Measurements from ENCODE around the gene GRHL1. TPM values are rescaled to one million over a fixed set of nuclear protein-coding genes. Genes with fewer than 3 reads are reported as not detected.

GRHL1 gene
- polyA plus RNA-seq, 1 of the 3 experiments (the other 2 are of a cell fraction), result 1.0 TPM

GRCh38 chr2:9907402-9907801 lies 44.1 kb upstream of the GRHL1 start:
- Histone ChIP-seq H3K27me3 (ENCODE audit: insufficient read depth) (no peaks in the 10 kb centered on the region), H3K27ac (ENCODE audit: low read depth in 2 of 2, low read length in 1 of 2) (no peak overlapping the region), H3K4me3 (ENCODE audit: low read depth in 2 of 2, low read length in 1 of 2) (no peak overlapping the region), H3K9ac (no peak overlapping the region), H2AFZ (ENCODE audit: low read depth) (no peak overlapping the region), H3K4me1 (ENCODE audit: control insufficient read depth in 1 of 2, insufficient read depth in 2 of 2, low read depth in 1 of 2, low read length in 1 of 2) (no peaks in the 10 kb centered on the region; a peak in 1 of 4 replicates), H3K9me2 (no peaks in the 10 kb centered on the region), H3K4me2 (no peak overlapping the region), H4K20me1 (ENCODE audit: insufficient read depth) (no peaks in the 10 kb centered on the region), H3F3A (replicated peaks; ENCODE audit: insufficient read depth) (peaks cover 3% of the 10 kb centered on the region), H3K79me2 (ENCODE audit: insufficient read depth) (no peaks in the 10 kb centered on the region), H3K36me3 (replicated peaks in 1 of 2; ENCODE audit: control insufficient read depth in 1 of 2, insufficient read depth in 2 of 2, low read length in 1 of 2) (peaks cover 14 to 36% of the 10 kb centered on the region in 2 experiments), H3K9me3 (no peaks in the 10 kb centered on the region)
- TF ChIP-seq CHD2 (IDR thresholded peaks at IDR 0.05; ENCODE audit: low read length, partially characterized antibody) (no peak), TEAD4 (IDR thresholded peaks at IDR 0.05; ENCODE audit: borderline replicate concordance, insufficient read depth) (no peak), RCOR1 (IDR thresholded peaks at IDR 0.05; ENCODE audit: low read length) (no peak)
- ChIA-PET POLR2A (no interaction called here), CTCF (interaction anchor here (1.0 to 1.4 kb wide), 4 partner anchors 12 to 94 kb away, joined by 3 to 4 read pairs (median 4); no protein-coding TSS in a partner anchor)
- 98% methylated on average over 7 of the region's 7 CpGs for WGBS (ENCODE audit: low lambda C conversion rate)
- no peak for DNase-seq

- Histone ChIP-seq H3K79me2 (ENCODE audit: insufficient read depth) (no peaks in the 10 kb centered on the region), H3K36me3 (replicated peaks in 1 of 2; ENCODE audit: control insufficient read depth in 1 of 2, insufficient read depth in 2 of 2, low read length in 1 of 2) (peaks cover 25 to 49% of the 10 kb centered on the region in 2 experiments), H4K20me1 (ENCODE audit: insufficient read depth) (no peaks in the 10 kb centered on the region), H3K4me3 (ENCODE audit: low read depth in 2 of 2, low read length in 1 of 2) (no peak overlapping the region), H3K9me3 (no peaks in the 10 kb centered on the region), H3F3A (replicated peaks; ENCODE audit: insufficient read depth) (peaks cover 3% of the 10 kb centered on the region), H3K27me3 (ENCODE audit: insufficient read depth) (no peaks in the 10 kb centered on the region), H3K4me1 (ENCODE audit: control insufficient read depth in 1 of 2, insufficient read depth in 2 of 2, low read depth in 1 of 2, low read length in 1 of 2) (no peaks in the 10 kb centered on the region; a peak in 1 of 4 replicates), H3K4me2 (no peak overlapping the region), H3K9ac (no peak overlapping the region), H3K27ac (ENCODE audit: low read depth in 2 of 2, low read length in 1 of 2) (no peak overlapping the region), H3K9me2 (no peaks in the 10 kb centered on the region), H2AFZ (ENCODE audit: low read depth) (no peak overlapping the region)
- CTCF ChIA-PET, result interaction anchor here (1.1 to 2.6 kb wide), 5 partner anchors 9 to 164 kb away, joined by 3 to 8 read pairs (median 6); no protein-coding TSS in a partner anchor
- WGBS (ENCODE audit: low lambda C conversion rate), result 98% methylated on average over 1 of the region's 1 CpG
- no peak for DNase-seq
- no peak for TF ChIP-seq NRF1 (IDR thresholded peaks at IDR 0.05; ENCODE audit: low read depth, low read length)
- no peak for TF ChIP-seq POLR2AphosphoS5 (IDR thresholded peaks at IDR 0.05; ENCODE audit: low read depth, low read length)
- no peak for TF ChIP-seq FOXJ3 (CRISPR knock-in tag; IDR thresholded peaks at IDR 0.05)
- TF ChIP-seq YY1 (IDR thresholded peaks at IDR 0.05; ENCODE audit: low read depth), result no peak
- POLR2A ChIA-PET, result no interaction called here
These were observed 42.9 kb upstream of the GRHL1 start for GRCh38 chr2:9908639-9909038.

GRCh38 chr2:9909106-9909505 lies 42.4 kb upstream of the GRHL1 start:
- 87% methylated on average over 2 of the region's 2 CpGs for WGBS (ENCODE audit: low lambda C conversion rate)
- Histone ChIP-seq H3K4me1 (ENCODE audit: control insufficient read depth in 1 of 2, insufficient read depth in 2 of 2, low read depth in 1 of 2, low read length in 1 of 2) (no peaks in the 10 kb centered on the region; a peak in 1 of 4 replicates), H3K36me3 (replicated peaks in 1 of 2; ENCODE audit: control insufficient read depth in 1 of 2, insufficient read depth in 2 of 2, low read length in 1 of 2) (peaks cover 29 to 53% of the 10 kb centered on the region in 2 experiments), H2AFZ (ENCODE audit: low read depth) (no peak overlapping the region), H4K20me1 (ENCODE audit: insufficient read depth) (no peaks in the 10 kb centered on the region), H3K9ac (no peak overlapping the region), H3K4me3 (ENCODE audit: low read depth in 2 of 2, low read length in 1 of 2) (no peak overlapping the region), H3F3A (replicated peaks; ENCODE audit: insufficient read depth) (peaks cover 3% of the 10 kb centered on the region), H3K27me3 (ENCODE audit: insufficient read depth) (no peaks in the 10 kb centered on the region), H3K4me2 (no peak overlapping the region), H3K27ac (ENCODE audit: low read depth in 2 of 2, low read length in 1 of 2) (no peak overlapping the region), H3K79me2 (ENCODE audit: insufficient read depth) (no peaks in the 10 kb centered on the region), H3K9me3 (no peaks in the 10 kb centered on the region), H3K9me2 (no peaks in the 10 kb centered on the region)
- TF ChIP-seq USF2 (IDR thresholded peaks at IDR 0.05; ENCODE audit: borderline replicate concordance, low read depth, low read length) (no peak), EZH2phosphoT487 (IDR thresholded peaks at IDR 0.05; ENCODE audit: borderline replicate concordance, low read depth) (no peak), GABPA (IDR thresholded peaks at IDR 0.05; ENCODE audit: low read depth) (no peak), SMC3 (IDR thresholded peaks at IDR 0.05; ENCODE audit: low read depth, low read length) (no peak), POLR2AphosphoS5 (IDR thresholded peaks at IDR 0.05; ENCODE audit: low read depth, low read length) (no peak), PBX3 (IDR thresholded peaks at IDR 0.05) (no peak)
- no peak for DNase-seq
- POLR2A ChIA-PET, result no interaction called here
- CTCF ChIA-PET, result interaction anchor here (1.2 to 2.6 kb wide), 5 partner anchors 10 to 163 kb away, joined by 3 to 8 read pairs (median 6); no protein-coding TSS in a partner anchor

Measured in SK-N-SH (cell line).